ENCODE measurements around the gene ERO1A.
"Not testable (repeated sequence)": the region's sequence is repeated elsewhere in the genome, so short reads cannot be mapped to it uniquely, and the experiment has no call there.

The ERO1A gene

GRCh38 chr14:52695481-52696091 is at the start of gene ERO1A:
Gene ERO1A (minus strand): TSS chr14:52695558. CDS start chr14:52695481, 77 bp downstream.
- DNase-seq = peak; percentile 74

GRCh38 chr14:52741865-52742264 is 46.5 kb upstream of the ERO1A start:
- DNase-seq = no peak

GRCh38 chr14:52740751-52741150 is 45.4 kb upstream of the ERO1A start:
- no peak for DNase-seq

- DNase-seq = no peak
Measured at GRCh38 chr14:52738409-52738808, 43.1 kb upstream of the ERO1A start.

GRCh38 chr14:52735921-52736489 is 40.6 kb upstream of the ERO1A start:
- DNase-seq = no peak

GRCh38 chr14:52733824-52734223 is 38.5 kb upstream of the ERO1A start:
- no peak for DNase-seq

- DNase-seq = no peak
Measured at GRCh38 chr14:52730709-52731111, 35.4 kb upstream of the ERO1A start.

- peak; percentile 98 for DNase-seq
Measured at GRCh38 chr14:52729925-52730708, 34.8 kb upstream of the ERO1A start, which contains the start of gene STYX. Gene STYX (plus strand): TSS chr14:52730166. CDS start chr14:52730475, 309 bp downstream.

GRCh38 chr14:52729585-52729924 is 34.2 kb upstream of the ERO1A start:
- DNase-seq = no peak

GRCh38 chr14:52729035-52729434 is 33.7 kb upstream of the ERO1A start:
- DNase-seq = not testable (repeated sequence)

- DNase-seq = not testable (repeated sequence)
Measured at GRCh38 chr14:52727509-52727908, 32.2 kb upstream of the ERO1A start.

- DNase-seq = no peak
Measured at GRCh38 chr14:52724360-52724644, 28.9 kb upstream of the ERO1A start.

GRCh38 chr14:52723514-52724359 is 28.4 kb upstream of the ERO1A start:
- no peak for DNase-seq

- DNase-seq = no peak
Measured at GRCh38 chr14:52716155-52716554, 20.8 kb upstream of the ERO1A start.

GRCh38 chr14:52711666-52712065 is 16.3 kb upstream of the ERO1A start:
- no peak for DNase-seq

- DNase-seq = peak; percentile 91
Measured at GRCh38 chr14:52706724-52707706, 11.7 kb upstream of the ERO1A start, which contains the start of gene PSMC6. Gene PSMC6 (plus strand): TSS chr14:52707200. CDS start chr14:52707220, 20 bp downstream.

- no peak for DNase-seq
Measured at GRCh38 chr14:52706286-52706685, 10.9 kb upstream of the ERO1A start.

- DNase-seq = no peak
Measured at GRCh38 chr14:52703664-52704063, 8.3 kb upstream of the ERO1A start.

- DNase-seq = no peak
Measured at GRCh38 chr14:52703225-52703624, 7.9 kb upstream of the ERO1A start.

GRCh38 chr14:52701223-52701622 is 5.9 kb upstream of the ERO1A start:
- no peak for DNase-seq

GRCh38 chr14:52700701-52701172 is 5.4 kb upstream of the ERO1A start:
- DNase-seq = no peak
